GM19025 (cell line): ENCODE measurements around the gene OR51A7.
"Not testable (repeated sequence)": the region's sequence is repeated elsewhere in the genome, so short reads cannot be mapped to it uniquely, and the experiment has no call there.

Source experiments
- ATAC-seq: cut with Tn5 transposase; IDR thresholded peaks from one replicate; pipeline ENCODE4 v1.9.1; 2021; ENCODE audit warnings: mild to moderate bottlenecking, low read depth, moderate library complexity; ENCODE audit not compliant: unreplicated experiment

OR51A7 gene

GRCh38 chr11:4947505-4947904, 43.9 kb downstream of the OR51A7 start, which contains the start of gene OR51A4:
Gene OR51A4 (minus strand): TSS chr11:4947605. CDS start chr11:4947100, 505 bp downstream.
- no peak for ATAC-seq

GRCh38 chr11:4955613-4956012, 52.0 kb downstream of the OR51A7 start, which contains the start of gene OR51A2:
Gene OR51A2 (minus strand): TSS chr11:4955713. CDS start chr11:4955713, 0 bp downstream.
- not testable (repeated sequence) for ATAC-seq

- no peak for ATAC-seq
Observed at GRCh38 chr11:4957396-4957795, 53.8 kb downstream of the OR51A7 start.
